ENCODE results near the gene HIF1A. TPM values are rescaled to one million over a fixed set of nuclear protein-coding genes. Genes with fewer than 3 reads are reported as not detected.

HIF1A gene
- total and polyA plus RNA-seq, 2 of the 8 experiments (the other 6 are each of a cell fraction or from before 2014, with no cell fraction given), result 54.8 to 175 TPM

DNA sequence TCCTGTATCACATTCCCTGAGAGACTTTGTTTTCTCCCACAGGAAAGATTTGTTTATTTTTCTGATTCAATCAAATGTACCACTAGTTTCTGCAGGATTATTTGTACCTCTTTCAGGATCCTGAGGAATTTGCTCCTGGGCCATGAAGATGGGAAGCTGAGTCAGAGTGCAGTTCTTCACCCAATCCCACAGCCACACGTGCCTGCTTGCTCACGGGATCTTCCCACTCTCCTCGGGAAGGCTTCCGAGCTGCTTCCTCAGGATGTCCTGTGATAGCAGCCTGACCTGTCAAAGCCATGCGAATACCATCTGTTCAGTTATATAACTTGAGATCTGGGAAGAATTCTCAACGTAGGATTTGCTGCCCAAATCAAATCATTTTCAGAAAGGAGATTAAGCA, 41.8 kb upstream of the HIF1A start:
- no peak overlapping the region for H2BK12ac ChIP-seq (ENCODE audit: low read depth, low read length)
- no peak overlapping the region for H3K56ac ChIP-seq (replicated peaks; ENCODE audit: insufficient read length, low read depth, low read length)
- H3K36me3 ChIP-seq (ENCODE audit: control insufficient read depth in 2 of 4, insufficient read depth in 4 of 4, low read length in 3 of 4), result no peaks in the 10 kb centered on the region
- DNase-seq (ENCODE audit: low read depth in 1 of 2, low spot score in 2 of 2), result no peak
- no peak overlapping the region for H4K8ac ChIP-seq (ENCODE audit: extremely low read depth, insufficient read depth, low read length)
- no peaks in the 10 kb centered on the region for H3K9me3 ChIP-seq (ENCODE audit: insufficient read depth in 2 of 2, low read depth in 1 of 2, low read length in 1 of 2)
- no peak overlapping the region for H2BK15ac ChIP-seq (ENCODE audit: low read length)
- no peak overlapping the region for H4K91ac ChIP-seq (replicated peaks; ENCODE audit: insufficient read length, low read length)
- no peak overlapping the region for H3K4ac ChIP-seq (replicated peaks; ENCODE audit: insufficient read length, low read depth, low read length)
- H3K79me2 ChIP-seq (ENCODE audit: control insufficient read depth in 1 of 2, insufficient read depth in 2 of 2, low read length in 2 of 2), result no peaks in the 10 kb centered on the region
- H4K5ac ChIP-seq (ENCODE audit: insufficient read length, low read depth, low read length), result no peak overlapping the region
- H3K4me1 ChIP-seq (replicated peaks in 1 of 4; ENCODE audit: control insufficient read depth in 3 of 4, insufficient read depth in 4 of 4, low read length in 3 of 4), result no peaks in the 10 kb centered on the region
- no peak overlapping the region for H3K9ac ChIP-seq (replicated peaks in 1 of 4; ENCODE audit: extremely low read depth in 1 of 4, low read depth in 3 of 4, low read length in 3 of 4)
- no peak overlapping the region for H2AFZ ChIP-seq (ENCODE audit: low read length)
- H2BK120ac ChIP-seq (replicated peaks; ENCODE audit: low read depth, low read length), result no peak overlapping the region
- POLR2A ChIA-PET (ENCODE audit: partially characterized antibody), result no interaction called here
- H3K14ac ChIP-seq (ENCODE audit: insufficient read length), result no peak overlapping the region
- H3K79me1 ChIP-seq (ENCODE audit: low read depth, low read length), result no peaks in the 10 kb centered on the region
- no peak overlapping the region for H3K23ac ChIP-seq (ENCODE audit: insufficient read length)
- H3K4me2 ChIP-seq (ENCODE audit: insufficient read depth in 1 of 2, low read depth in 2 of 2, low read length in 2 of 2), result no peak overlapping the region
- no peak overlapping the region for H3K27ac ChIP-seq (ENCODE audit: low read depth, low read length)
- H2AK5ac ChIP-seq (ENCODE audit: low read depth, low read length), result no peak overlapping the region
- no peak overlapping the region for H2BK20ac ChIP-seq (ENCODE audit: low read length)
- H3K18ac ChIP-seq (ENCODE audit: extremely low read depth, low read length), result no peak overlapping the region
- CTCF ChIA-PET (ENCODE audit: partially characterized antibody), result no interaction called here
- H3K23me2 ChIP-seq (ENCODE audit: low read depth, low read length), result no peaks in the 10 kb centered on the region
- H2BK5ac ChIP-seq (ENCODE audit: low read depth, low read length), result no peak overlapping the region
- no peaks in the 10 kb centered on the region for H4K20me1 ChIP-seq (replicated peaks in 1 of 2; ENCODE audit: control insufficient read depth in 1 of 2, insufficient read depth in 2 of 2, low read length in 2 of 2)
- FAIRE-seq, result no peak
- H3K27me3 ChIP-seq (replicated peaks in 1 of 4; ENCODE audit: control insufficient read depth in 3 of 4, extremely low read depth in 1 of 4, insufficient read depth in 3 of 4, low read length in 3 of 4), result peaks cover 0 to 1% (median 0%) of the 10 kb centered on the region in 4 experiments; a peak in 1 of 7 replicates
- H3K4me3 ChIP-seq (ENCODE audit: extremely low read depth in 1 of 4, insufficient read depth in 2 of 4, low read depth in 3 of 4, low read length in 4 of 4), result no peak overlapping the region
- 74% methylated on average over 6 of the region's 6 CpGs; no CpG with 5 or more reads in 1 of the 2 experiments for WGBS, 2 experiments (ENCODE audit: extremely low coverage in 1 of 2, insufficient coverage in 1 of 2, insufficient read length in 1 of 2, insufficient replicate concordance in 2 of 2, low coverage in 1 of 2, low lambda C conversion rate in 2 of 2, missing lambda C conversion rate in 1 of 2)
- TF ChIP-seq RFX5 (IDR thresholded peaks at IDR 0.05; ENCODE audit: borderline replicate concordance, low read depth, low read length) (no peak), TAF1 (IDR thresholded peaks at IDR 0.05; ENCODE audit: low read depth, low read length) (no peak), BACH1 (IDR thresholded peaks at IDR 0.05; ENCODE audit: low read length) (no peak), NRF1 (IDR thresholded peaks at IDR 0.05; ENCODE audit: low read depth, low read length) (no peak), SUZ12 (IDR thresholded peaks at IDR 0.05; ENCODE audit: low read length) (no peak), SP2 (IDR thresholded peaks at IDR 0.05; ENCODE audit: low read length) (no peak), ASH2L (IDR thresholded peaks at IDR 0.05; ENCODE audit: low read length) (no peak), JUND (IDR thresholded peaks at IDR 0.05; ENCODE audit: low read length) (no peak), CREB1 (IDR thresholded peaks at IDR 0.05) (no peak), ATF3 (IDR thresholded peaks at IDR 0.05; ENCODE audit: insufficient read depth, low read depth, low read length) (no peak), NANOG (IDR thresholded peaks at IDR 0.05; ENCODE audit: insufficient read depth, low read depth, low read length, poor library complexity, severe bottlenecking) (no peak), CBX8 (IDR thresholded peaks at IDR 0.05; ENCODE audit: borderline replicate concordance, low read depth, low read length) (no peak), CHD2 (IDR thresholded peaks at IDR 0.05; ENCODE audit: low read length) (no peak)
- TF ChIP-seq, protein P1, sequence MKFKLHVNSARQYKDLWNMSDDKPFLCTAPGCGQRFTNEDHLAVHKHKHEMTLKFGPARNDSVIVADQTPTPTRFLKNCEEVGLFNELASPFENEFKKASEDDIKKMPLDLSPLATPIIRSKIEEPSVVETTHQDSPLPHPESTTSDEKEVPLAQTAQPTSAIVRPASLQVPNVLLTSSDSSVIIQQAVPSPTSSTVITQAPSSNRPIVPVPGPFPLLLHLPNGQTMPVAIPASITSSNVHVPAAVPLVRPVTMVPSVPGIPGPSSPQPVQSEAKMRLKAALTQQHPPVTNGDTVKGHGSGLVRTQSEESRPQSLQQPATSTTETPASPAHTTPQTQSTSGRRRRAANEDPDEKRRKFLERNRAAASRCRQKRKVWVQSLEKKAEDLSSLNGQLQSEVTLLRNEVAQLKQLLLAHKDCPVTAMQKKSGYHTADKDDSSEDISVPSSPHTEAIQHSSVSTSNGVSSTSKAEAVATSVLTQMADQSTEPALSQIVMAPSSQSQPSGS (IDR thresholded peaks at IDR 0.05; ENCODE audit: low read length), result no peak
